Mesendoderm (in vitro differentiated cells): ENCODE data around the gene DCAF15.

Experiments used
- DNase-seq: peaks from one replicate; pipeline ENCODE4 v3.0.0; 2013
- H2AK5ac ChIP-seq: 2 replicates; pipeline ENCODE4 v1.6.1; 2013; ENCODE audit warnings: low read length, inconsistent platforms
- H2BK120ac ChIP-seq: 2 replicates; pipeline ENCODE4 v1.6.1; 2013; ENCODE audit warnings: low read depth, mild to moderate bottlenecking, low read length, moderate library complexity, mixed read lengths
- H2BK15ac ChIP-seq: replicated peaks from 2 replicates; pipeline ENCODE4 v1.6.1; 2013; ENCODE audit warnings: low read depth, mild to moderate bottlenecking, moderate library complexity
- H2BK5ac ChIP-seq: 2 replicates; pipeline ENCODE4 v1.6.1; 2013; ENCODE audit warnings: low read length, inconsistent platforms
- H3K18ac ChIP-seq: 2 replicates; pipeline ENCODE4 v1.6.1; 2013; ENCODE audit warnings: mild to moderate bottlenecking, low read length, mixed read lengths
- H3K23ac ChIP-seq: one replicate; pipeline ENCODE4 v1.6.1; 2013; ENCODE audit warnings: low read length
- H3K27ac ChIP-seq: 2 replicates; pipeline ENCODE4 v1.5.1; 2013; ENCODE audit warnings: low read depth, mild to moderate bottlenecking, inconsistent platforms, low read length, moderate library complexity
- H3K27me3 ChIP-seq: 2 replicates; pipeline ENCODE4 v1.6.1; 2013; ENCODE audit warnings: low read length, control low read depth, mild to moderate bottlenecking, inconsistent platforms; ENCODE audit not compliant: insufficient read depth, poor library complexity
- H3K36me3 ChIP-seq: 2 replicates; pipeline ENCODE4 v1.6.1; 2013; ENCODE audit warnings: low read length, inconsistent platforms; ENCODE audit not compliant: control insufficient read depth, insufficient read depth
- H3K4ac ChIP-seq: one replicate; pipeline ENCODE4 v1.6.1; 2013; ENCODE audit warnings: low read depth, mild to moderate bottlenecking, low read length, moderate library complexity
- H3K4me1 ChIP-seq: 2 replicates; pipeline ENCODE4 v1.6.1; 2013; ENCODE audit warnings: low read depth, low read length, inconsistent platforms; ENCODE audit not compliant: control insufficient read depth
- H3K4me2 ChIP-seq: 2 replicates; pipeline ENCODE4 v1.6.1; 2013; ENCODE audit warnings: low read length
- H3K4me3 ChIP-seq: 2 replicates; pipeline ENCODE4 v1.5.1; 2013; ENCODE audit warnings: mild to moderate bottlenecking, low read length
- H3K56ac ChIP-seq: one replicate; pipeline ENCODE4 v1.6.1; 2013; ENCODE audit warnings: low read length
- H3K79me1 ChIP-seq: 2 replicates; pipeline ENCODE4 v1.6.1; 2013; ENCODE audit warnings: low read length, inconsistent platforms
- H3K79me2 ChIP-seq: 2 replicates; pipeline ENCODE4 v1.6.1; 2013; ENCODE audit warnings: mild to moderate bottlenecking, low read length; ENCODE audit not compliant: control insufficient read depth, insufficient read depth
- H3K9ac ChIP-seq: 2 replicates; pipeline ENCODE4 v1.6.1; 2013; ENCODE audit warnings: low read length, inconsistent platforms
- H4K5ac ChIP-seq: one replicate; pipeline ENCODE4 v1.6.1; 2013; ENCODE audit warnings: low read length
- H4K8ac ChIP-seq: one replicate; pipeline ENCODE4 v1.6.1; 2013; ENCODE audit warnings: low read depth, mild to moderate bottlenecking, control low read depth, low read length, moderate library complexity
- WGBS: extraction: QIAGEN DNeasy Blood & Tissue Kit; methylation state at CpG from one replicate; pipeline ENCODE4 v1.1.7; 2013; ENCODE audit warnings: low lambda C conversion rate, missing lambda C conversion rate; ENCODE audit not compliant: insufficient coverage; ENCODE audit errors: extremely low coverage; 5-methylcytosine and 5-hydroxymethylcytosine counted together

DCAF15 gene

DNA sequence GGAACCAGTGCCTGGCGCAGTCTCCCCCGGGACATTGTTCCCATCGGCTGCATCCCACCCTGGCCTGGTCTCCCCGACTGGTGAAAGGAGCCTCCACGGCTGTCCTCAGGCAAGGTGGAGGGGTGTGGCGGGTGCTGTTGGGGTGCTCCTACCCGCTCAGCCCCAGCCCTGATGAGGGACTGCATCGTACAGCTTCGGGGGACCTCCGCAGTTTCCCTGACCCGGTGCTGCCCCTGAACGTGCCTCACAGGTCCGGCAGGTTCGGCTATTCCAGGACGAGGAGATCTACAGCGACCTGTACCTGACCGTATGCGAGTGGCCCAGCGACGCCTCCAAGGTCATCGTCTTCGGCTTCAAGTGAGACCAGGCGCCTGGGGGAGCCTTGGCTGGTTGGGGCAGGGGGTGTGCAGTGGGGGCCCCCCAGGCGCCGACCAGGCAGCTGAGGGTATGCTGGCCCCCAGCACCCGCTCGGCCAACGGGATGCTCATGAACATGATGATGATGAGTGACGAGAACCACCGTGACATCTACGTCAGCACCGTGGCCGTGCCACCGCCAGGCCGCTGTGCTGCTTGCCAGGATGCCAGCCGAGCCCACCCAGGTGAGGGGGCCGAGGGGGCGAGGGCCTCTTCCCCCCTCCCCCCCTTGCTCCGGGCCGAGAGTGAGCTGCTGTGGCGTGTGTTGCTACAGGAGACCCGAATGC is 3.5 kb downstream of the DCAF15 start:
- H3K27ac ChIP-seq = no peak overlapping the region
- H2AK5ac ChIP-seq = no peak overlapping the region
- H3K18ac ChIP-seq = no peak overlapping the region
- no peaks in the 10 kb centered on the region for H3K27me3 ChIP-seq
- H3K4me1 ChIP-seq = peaks cover 3% of the 10 kb centered on the region
- no peak overlapping the region for H3K4ac ChIP-seq
- H3K4me3 ChIP-seq = no peak overlapping the region
- H3K9ac ChIP-seq = no peak overlapping the region
- H3K36me3 ChIP-seq = peaks cover 7% of the 10 kb centered on the region
- no peak overlapping the region for H3K4me2 ChIP-seq
- no peak for DNase-seq
- H3K56ac ChIP-seq = no peak overlapping the region
- H3K79me1 ChIP-seq = peaks cover 14% of the 10 kb centered on the region
- H2BK120ac ChIP-seq = no peak overlapping the region
- no peak overlapping the region for H2BK5ac ChIP-seq
- WGBS = no CpG with 5 or more reads among the region's 42 CpGs
- H3K79me2 ChIP-seq = peaks cover 16% of the 10 kb centered on the region
- H4K8ac ChIP-seq = no peak overlapping the region
- no peak overlapping the region for H4K5ac ChIP-seq
- no peak overlapping the region for H2BK15ac ChIP-seq
- no peak overlapping the region for H3K23ac ChIP-seq

DNA sequence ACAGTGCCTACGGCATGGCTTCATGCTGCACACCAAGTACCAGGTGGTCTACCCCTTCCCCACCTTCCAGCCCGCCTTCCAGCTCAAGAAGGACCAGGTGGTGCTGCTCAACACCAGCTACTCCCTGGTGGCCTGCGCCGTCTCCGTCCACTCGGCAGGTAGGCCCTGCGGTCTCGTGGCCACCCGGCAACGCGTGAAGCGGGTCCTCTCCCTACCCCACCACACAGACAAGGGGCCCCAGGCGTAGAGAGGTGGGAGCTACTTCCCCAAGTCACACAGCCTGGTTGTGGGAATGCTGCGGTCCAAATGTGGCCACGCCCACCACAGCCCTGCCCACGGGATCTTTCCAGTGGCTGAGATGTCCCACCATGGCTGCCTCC is 4.0 kb downstream of the DCAF15 start:
- no peak overlapping the region for H3K4me2 ChIP-seq
- peaks cover 16% of the 10 kb centered on the region for H3K79me2 ChIP-seq
- peaks cover 7% of the 10 kb centered on the region for H3K36me3 ChIP-seq
- no peaks in the 10 kb centered on the region for H3K27me3 ChIP-seq
- H3K79me1 ChIP-seq = peaks cover 14% of the 10 kb centered on the region
- no peak overlapping the region for H2AK5ac ChIP-seq
- no peak overlapping the region for H3K23ac ChIP-seq
- no peak overlapping the region for H3K18ac ChIP-seq
- H3K4me1 ChIP-seq = peaks cover 3% of the 10 kb centered on the region
- H2BK5ac ChIP-seq = no peak overlapping the region
- H3K9ac ChIP-seq = no peak overlapping the region
- no peak overlapping the region for H3K4me3 ChIP-seq
- WGBS = no CpG with 5 or more reads among the region's 16 CpGs
- H2BK120ac ChIP-seq = no peak overlapping the region
- no peak overlapping the region for H4K8ac ChIP-seq
- H4K5ac ChIP-seq = no peak overlapping the region
- H3K27ac ChIP-seq = no peak overlapping the region
- no peak for DNase-seq
- H2BK15ac ChIP-seq = no peak overlapping the region
- no peak overlapping the region for H3K56ac ChIP-seq
- H3K4ac ChIP-seq = no peak overlapping the region

DNA sequence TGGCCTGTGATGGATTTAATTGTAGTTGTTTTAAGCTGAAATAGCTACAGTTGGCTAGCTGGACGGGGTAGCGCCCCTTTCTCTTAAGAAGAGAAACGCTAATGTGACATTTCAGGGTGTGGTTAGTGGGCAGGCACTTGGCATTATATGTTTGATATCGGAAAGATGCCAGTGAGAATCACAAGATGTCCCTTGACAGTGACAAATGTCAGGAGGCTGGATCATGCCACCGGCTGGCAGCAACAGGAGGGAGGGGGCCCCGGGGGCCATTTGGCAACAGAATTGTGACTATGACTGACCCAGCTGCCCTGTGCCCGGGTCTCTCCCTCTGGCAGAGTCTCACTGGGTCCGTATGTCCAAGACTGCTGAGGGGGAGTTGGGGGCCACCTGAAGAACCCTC is 4.7 kb downstream of the DCAF15 start:
- H4K8ac ChIP-seq = no peak overlapping the region
- no CpG with 5 or more reads among the region's 8 CpGs for WGBS
- H3K79me2 ChIP-seq = peaks cover 16% of the 10 kb centered on the region
- no peak overlapping the region for H3K27ac ChIP-seq
- no peak overlapping the region for H3K23ac ChIP-seq
- H3K9ac ChIP-seq = no peak overlapping the region
- DNase-seq = no peak
- H3K4me1 ChIP-seq = peaks cover 3% of the 10 kb centered on the region
- peaks cover 14% of the 10 kb centered on the region for H3K79me1 ChIP-seq
- H3K18ac ChIP-seq = no peak overlapping the region
- no peak overlapping the region for H3K4me2 ChIP-seq
- H3K4ac ChIP-seq = no peak overlapping the region
- H3K4me3 ChIP-seq = no peak overlapping the region
- no peaks in the 10 kb centered on the region for H3K27me3 ChIP-seq
- H3K36me3 ChIP-seq = peaks cover 7% of the 10 kb centered on the region
- H2AK5ac ChIP-seq = no peak overlapping the region
- no peak overlapping the region for H2BK15ac ChIP-seq
- H3K56ac ChIP-seq = no peak overlapping the region
- H2BK5ac ChIP-seq = no peak overlapping the region
- H2BK120ac ChIP-seq = no peak overlapping the region
- H4K5ac ChIP-seq = no peak overlapping the region

DNA sequence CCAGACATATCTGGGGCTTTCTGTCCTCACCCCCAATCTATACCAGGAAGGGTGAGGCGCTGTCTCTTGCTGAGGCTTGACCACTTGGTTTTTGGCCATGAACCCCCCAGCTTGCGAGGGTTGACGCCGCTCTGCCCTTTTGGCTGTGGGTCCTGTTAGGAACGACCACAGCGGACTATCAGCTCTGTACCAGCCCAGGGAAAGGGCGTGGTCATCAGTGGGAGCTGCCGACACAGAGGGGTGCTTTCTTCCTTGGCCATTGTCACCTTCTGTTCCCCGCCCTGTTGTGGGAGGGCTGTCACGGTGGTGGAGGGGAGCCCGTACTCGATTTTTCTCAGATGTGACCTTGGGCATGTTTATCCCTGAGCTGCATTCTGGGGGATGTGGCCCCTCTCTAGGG is 5.7 kb downstream of the DCAF15 start:
- Histone ChIP-seq H3K4me2 (no peak overlapping the region), H4K8ac (no peak overlapping the region), H3K36me3 (peaks cover 7% of the 10 kb centered on the region), H3K18ac (no peak overlapping the region), H3K56ac (no peak overlapping the region), H2BK5ac (no peak overlapping the region), H4K5ac (no peak overlapping the region), H3K27ac (no peak overlapping the region), H3K4me3 (no peak overlapping the region), H2AK5ac (no peak overlapping the region), H3K79me1 (peaks cover 14% of the 10 kb centered on the region), H2BK120ac (no peak overlapping the region), H2BK15ac (no peak overlapping the region), H3K27me3 (no peaks in the 10 kb centered on the region), H3K4me1 (peaks cover 3% of the 10 kb centered on the region), H3K9ac (no peak overlapping the region), H3K23ac (no peak overlapping the region), H3K79me2 (peaks cover 13% of the 10 kb centered on the region), H3K4ac (no peak overlapping the region)
- WGBS = no CpG with 5 or more reads among the region's 12 CpGs
- DNase-seq = no peak

DNA sequence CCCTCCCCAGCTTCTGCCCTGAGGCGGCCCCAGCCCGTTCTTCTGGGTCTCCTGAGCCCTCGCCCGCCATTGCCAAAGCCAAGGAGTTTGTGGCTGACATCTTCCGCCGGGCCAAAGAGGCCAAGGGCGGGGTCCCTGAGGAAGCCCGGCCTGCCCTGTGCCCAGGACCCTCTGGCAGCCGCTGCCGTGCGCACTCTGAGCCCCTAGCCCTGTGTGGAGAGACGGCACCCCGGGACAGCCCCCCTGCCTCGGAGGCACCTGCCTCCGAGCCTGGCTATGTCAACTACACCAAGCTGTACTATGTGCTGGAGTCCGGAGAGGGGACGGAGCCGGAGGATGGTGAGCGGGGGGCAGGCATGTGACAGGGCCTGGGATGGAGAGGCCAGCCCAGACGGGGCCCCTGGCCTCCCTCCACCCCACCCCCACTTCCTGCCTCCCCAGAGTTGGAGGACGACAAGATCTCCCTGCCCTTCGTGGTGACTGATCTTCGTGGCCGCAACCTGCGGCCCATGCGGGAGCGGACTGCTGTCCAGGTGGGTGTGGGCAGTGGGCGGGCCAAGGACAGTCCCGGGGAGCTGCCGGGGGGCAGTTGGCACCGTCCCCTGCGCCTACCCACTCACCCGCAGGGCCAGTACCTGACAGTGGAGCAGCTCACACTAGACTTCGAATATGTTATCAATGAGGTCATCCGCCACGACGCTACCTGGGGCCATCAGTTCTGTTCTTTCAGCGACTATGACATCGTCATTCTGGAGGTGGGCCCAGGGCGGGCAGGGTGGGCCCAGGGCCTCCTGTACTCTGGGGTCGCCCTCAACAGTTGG is 7.0 kb downstream of the DCAF15 start:
- Histone ChIP-seq H3K18ac (no peak overlapping the region), H3K4me1 (no peaks in the 10 kb centered on the region), H4K5ac (no peak overlapping the region), H2BK5ac (no peak overlapping the region), H4K8ac (no peak overlapping the region), H3K27ac (no peak overlapping the region), H3K36me3 (peaks cover 7% of the 10 kb centered on the region), H3K27me3 (no peaks in the 10 kb centered on the region), H2AK5ac (no peak overlapping the region), H3K79me2 (peaks cover 2% of the 10 kb centered on the region), H3K4me2 (no peak overlapping the region), H2BK15ac (no peak overlapping the region), H3K23ac (no peak overlapping the region), H3K4me3 (no peak overlapping the region), H3K79me1 (peaks cover 3% of the 10 kb centered on the region), H2BK120ac (no peak overlapping the region), H3K4ac (no peak overlapping the region), H3K9ac (no peak overlapping the region), H3K56ac (no peak overlapping the region)
- WGBS = no CpG with 5 or more reads among the region's 41 CpGs
- peak; percentile 33 for DNase-seq
